Stimulated activated CD8-positive, alpha-beta memory T cell treated with anti-CD3 and anti-CD28 coated beads, Interleukin-7, amount 100 ng/mL, for 48 hours (primary cell): Measurements from ENCODE around the gene GPR143.
"Not testable (repeated sequence)": the region's sequence is repeated elsewhere in the genome, so short reads cannot be mapped to it uniquely, and the experiment has no call there.

Experiments used
- DNase-seq, 2 donors: peaks; one replicate each; pipeline ENCODE4 v3.0.0-alpha.2; 2020; ENCODE audit warnings: low read depth in 1 of 2; ENCODE audit errors: extremely low read depth in 1 of 2

GPR143 gene

GRCh38 chrX:9765737-9766097, at the start of gene GPR143:
Gene GPR143 (minus strand): TSS chrX:9765847. CDS start chrX:9765817, 30 bp downstream.
- DNase-seq, result no peak

DNA sequence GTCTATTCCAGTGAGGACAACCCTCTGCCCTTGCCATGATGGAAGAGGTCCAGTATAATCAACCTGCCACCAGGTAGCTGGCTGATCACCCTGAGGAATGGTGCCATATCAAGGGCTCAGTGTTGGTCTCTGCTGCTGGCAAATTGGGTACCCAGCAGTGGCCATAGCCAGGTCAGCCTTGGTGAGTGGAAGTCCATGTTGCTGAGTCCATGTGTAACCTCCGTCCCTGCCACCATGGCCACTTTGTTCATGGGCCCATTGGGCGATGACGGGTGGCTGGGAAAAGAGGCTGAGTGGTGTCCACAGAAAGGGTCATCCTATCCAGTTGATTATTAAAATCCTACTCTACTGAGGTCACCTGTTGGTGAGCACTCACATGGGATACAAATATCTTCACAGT, 45.4 kb upstream of the GPR143 start:
- DNase-seq, result not testable (repeated sequence)

DNA sequence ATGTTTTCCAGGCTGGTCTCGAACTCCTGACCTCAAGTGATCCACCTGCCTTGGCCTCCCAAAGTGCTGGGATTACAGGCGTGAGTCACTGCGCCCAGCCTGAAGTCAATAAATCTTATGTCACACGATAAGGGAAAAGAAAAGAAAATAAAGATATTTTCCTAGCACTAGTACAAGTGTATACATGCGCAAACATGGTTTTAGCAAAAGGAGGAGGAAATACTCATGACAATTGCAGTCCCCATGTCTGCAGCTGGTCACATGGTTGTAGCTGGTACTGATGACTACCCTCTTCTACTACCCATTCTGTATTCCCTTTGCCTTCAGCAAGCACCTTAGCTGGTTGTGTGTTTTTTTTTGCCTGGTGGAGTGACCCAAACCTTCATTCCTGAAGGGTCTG, 44.2 kb upstream of the GPR143 start:
- not testable (repeated sequence) for DNase-seq

DNA sequence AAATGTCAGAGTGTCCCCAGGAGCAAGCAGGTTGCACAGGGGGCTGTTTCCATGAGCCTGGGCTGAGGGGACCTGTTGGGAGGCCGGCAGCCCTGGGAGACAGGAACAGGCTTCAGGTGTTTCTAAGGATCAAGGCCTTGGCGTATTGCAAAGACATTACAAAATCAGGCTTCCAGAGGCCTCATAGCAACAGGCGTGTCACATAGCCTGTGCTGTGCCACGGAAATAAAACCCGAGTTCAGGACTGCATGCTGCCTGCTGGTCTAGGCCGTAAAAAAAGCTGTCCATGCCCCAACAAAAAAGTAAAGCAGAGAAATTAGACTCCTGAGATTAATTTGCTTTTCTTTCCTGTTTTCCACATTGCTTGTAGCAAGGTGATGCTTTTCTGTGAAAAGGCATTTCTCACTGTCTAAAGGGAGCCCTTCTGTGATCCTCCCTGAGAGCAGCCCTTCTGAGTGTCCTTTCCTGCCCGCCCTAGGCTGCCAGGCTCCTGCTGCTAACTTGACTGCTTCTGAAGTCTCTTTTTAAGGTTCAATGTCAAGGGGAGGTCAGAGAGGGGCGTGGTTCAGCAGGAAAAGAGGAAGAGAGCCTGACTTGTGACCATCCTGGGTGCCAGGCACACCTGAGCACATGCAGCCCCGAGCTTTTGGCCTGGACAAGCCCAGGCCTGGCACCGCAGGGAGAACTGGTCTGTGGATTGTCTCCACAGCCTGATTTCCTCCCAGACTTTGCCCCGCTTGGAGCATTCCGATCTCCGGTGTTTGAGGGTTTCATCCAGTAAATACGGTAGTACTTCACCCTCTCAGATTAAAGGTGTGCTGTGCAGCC, 41.9 kb upstream of the GPR143 start:
- DNase-seq, result no peak

DNA sequence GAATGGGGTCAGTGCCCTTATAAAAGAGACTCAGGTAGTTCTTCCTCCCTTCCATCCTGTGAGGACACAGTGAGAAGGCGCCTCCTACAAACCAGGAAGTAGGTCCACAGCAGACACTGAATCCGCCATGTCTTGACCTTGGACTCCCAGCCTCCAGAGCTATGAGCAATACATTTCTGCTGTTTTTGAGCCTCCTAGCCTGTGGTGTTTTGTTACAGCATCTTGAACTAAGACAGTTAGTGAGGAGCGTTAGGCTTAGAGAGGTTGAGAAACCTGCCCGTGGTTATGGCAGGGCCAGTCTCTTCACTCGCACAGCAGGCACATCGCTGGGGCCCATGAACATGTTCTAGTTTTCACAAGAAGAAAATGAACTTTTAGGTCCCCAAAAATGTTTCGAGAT, 40.3 kb upstream of the GPR143 start:
- DNase-seq, result no peak

DNA sequence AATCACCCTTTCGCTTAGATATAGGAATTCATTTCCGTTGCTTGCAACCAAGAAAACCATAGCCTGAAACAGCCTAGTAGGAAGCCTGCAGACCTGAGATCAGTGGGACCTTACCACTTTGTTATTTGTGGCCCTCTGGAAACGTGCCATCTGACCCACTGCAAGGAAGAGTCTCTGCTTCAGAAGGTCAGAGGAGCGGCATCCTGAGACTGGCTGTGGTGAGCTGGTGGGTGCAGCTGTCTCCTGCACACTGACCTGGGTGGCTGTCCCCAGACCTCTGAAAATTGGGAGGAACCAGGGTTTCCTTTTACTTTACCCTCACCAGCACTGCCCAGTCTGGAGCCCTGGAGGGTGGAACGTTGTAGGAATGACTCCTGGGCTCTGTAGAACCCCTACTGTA, 38.8 kb upstream of the GPR143 start:
- no peak for DNase-seq

GRCh38 chrX:9802737-9803136, 37.1 kb upstream of the GPR143 start:
- no peak for DNase-seq

GRCh38 chrX:9797384-9798360, 32.0 kb upstream of the GPR143 start:
- no peak for DNase-seq

DNA sequence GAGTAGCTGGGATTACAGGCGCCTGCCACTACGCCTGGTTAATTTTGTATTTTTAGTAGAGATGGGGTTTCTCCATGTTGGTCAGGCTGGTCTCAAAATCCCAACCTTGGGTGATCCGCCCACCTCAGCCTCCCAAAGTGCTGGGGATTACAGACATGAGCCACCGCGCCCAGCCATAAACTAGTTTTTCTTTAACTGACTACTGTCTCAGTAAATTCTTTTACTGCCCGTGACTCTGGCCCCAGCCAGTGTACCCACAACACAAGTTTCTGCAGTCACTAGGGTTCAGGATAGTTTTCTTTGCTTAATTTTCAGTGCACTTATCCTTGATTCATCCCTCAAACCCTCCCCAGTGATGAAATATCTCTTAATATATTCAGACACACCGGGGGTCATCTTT, 28.8 kb upstream of the GPR143 start:
- DNase-seq, result no peak

GRCh38 chrX:9790866-9791265, 25.2 kb upstream of the GPR143 start:
- no peak for DNase-seq

DNA sequence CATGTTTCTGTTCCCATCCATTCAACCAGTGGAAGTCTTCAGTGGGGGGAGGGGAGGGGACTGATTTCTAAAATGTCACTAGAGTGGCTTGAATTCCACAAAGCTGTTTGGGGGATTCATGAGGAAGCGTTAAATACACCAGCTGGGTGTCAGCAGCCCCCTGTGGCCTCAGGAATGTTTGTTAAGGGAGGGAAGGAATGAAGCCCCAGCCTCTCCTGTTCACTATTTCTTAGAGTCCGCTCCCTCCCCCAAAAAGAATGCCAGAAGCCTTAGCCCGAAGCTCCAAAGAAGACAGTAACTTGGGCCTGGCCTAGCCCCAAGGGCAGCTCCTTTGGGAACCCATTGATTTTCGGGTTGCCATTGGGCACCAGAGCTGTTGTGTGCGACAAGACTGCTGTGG, 23.9 kb upstream of the GPR143 start:
- DNase-seq, result no peak

DNA sequence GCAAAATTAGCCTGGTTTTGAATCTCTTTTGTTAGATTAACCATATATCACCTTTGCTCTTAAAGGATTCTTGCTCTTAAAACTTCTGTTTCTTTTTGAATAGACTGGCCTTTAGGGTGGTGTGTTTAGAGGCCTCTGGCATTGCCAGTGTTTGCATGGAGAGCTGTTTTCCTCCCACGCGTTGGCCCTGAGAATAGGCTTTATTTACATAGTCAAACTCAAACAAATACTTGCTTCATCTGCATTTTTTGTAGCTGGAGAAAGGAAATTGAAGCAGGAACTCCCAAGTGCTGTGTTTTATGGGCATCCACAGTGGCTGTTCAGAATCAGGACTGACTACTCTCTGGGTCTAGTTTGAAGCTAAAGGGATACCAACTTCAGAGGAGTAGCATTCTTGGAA, 23.3 kb upstream of the GPR143 start:
- no peak for DNase-seq

GRCh38 chrX:9786798-9787635, 21.4 kb upstream of the GPR143 start:
- DNase-seq, result no peak

GRCh38 chrX:9785944-9786797, 20.5 kb upstream of the GPR143 start, which contains the start of gene SHROOM2:
Gene SHROOM2 (plus strand): TSS chrX:9786429. CDS start chrX:9786546, 117 bp downstream.
- DNase-seq, result no peak

DNA sequence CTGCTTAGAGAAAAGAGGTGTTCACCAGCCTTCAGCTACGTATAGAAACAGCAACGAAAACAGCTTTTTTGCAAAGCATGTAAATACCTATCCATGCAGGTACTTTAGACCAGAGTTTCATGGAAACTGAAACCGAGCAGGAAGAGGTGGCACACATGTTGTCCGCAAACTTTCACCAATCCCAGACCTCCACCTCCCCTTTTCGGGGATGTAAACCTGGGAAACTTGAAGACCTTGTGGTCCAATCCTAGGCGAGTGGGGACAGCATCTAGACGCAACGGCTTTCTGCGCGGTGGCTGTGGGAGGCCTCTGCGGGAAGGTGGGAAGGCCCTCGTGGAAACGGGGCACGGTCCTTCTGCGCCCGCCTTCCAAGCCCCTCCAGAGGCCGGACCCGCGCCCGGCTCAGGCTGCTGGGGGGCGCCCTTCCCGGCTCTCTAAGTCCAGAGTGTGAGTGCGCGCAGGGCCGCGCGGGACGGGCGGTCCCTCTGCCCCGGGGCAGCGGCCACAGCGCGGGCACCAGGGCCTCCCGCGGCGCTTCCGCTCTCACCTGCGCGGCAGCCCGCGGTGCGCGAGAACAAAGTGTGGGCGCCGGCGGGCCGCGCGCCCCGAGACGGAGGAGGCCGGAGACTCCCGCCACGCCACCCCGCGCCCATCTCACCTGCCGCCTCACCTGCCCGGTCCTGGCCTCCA, 19.8 kb upstream of the GPR143 start:
- DNase-seq, result no peak

GRCh38 chrX:9784332-9784731, 18.7 kb upstream of the GPR143 start:
- DNase-seq, result no peak

GRCh38 chrX:9781941-9782340, 16.3 kb upstream of the GPR143 start:
- no peak for DNase-seq

DNA sequence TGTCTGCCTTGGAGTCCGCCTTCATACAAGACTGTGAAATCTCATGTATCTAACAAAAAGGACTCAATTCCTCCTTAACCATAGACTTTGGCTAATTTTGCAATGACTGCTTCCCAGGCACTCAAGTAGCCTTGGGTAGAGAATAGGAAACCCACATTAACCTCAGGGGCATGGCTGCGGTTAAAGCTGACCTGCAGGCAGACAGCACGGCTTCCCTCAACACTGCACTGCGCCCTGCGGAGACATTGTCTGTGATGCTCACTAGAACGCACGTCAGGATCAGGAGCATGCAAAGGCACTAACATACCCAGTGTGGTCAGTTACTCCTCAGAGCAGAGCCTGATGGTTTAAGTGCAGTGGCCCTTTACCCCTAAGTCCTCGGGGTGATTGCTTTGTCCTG, 10.3 kb upstream of the GPR143 start:
- DNase-seq, result no peak

GRCh38 chrX:9772943-9773342, 7.3 kb upstream of the GPR143 start:
- DNase-seq, result no peak
